Kidney (tissue), 14 donors: ENCODE data around the gene EXOC2. TPM values are rescaled to one million over a fixed set of nuclear protein-coding genes. Genes with fewer than 3 reads are reported as not detected.

ENCODE experiments used
- DNase-seq, 5 donors: peaks; one replicate each; pipeline ENCODE4 v3.0.0-alpha.2; 2013 to 2020
- FAIRE-seq: peaks from 2 replicates; lab custom pipeline; 2012; peaks lifted over from hg19 to GRCh38; lab: Jason Lieb, UNC
- H3K27ac ChIP-seq, 2 donors: one replicate each; pipeline ENCODE4 v1.7.0; 2013; ENCODE audit warnings: low read depth in 2 of 2, low read length in 2 of 2, inconsistent platforms in 1 of 2
- H3K27me3 ChIP-seq: one replicate; pipeline ENCODE4 v1.7.1; 2013; ENCODE audit warnings: low read length, inconsistent platforms; ENCODE audit not compliant: control insufficient read depth, insufficient read depth
- H3K36me3 ChIP-seq, 3 donors: one replicate each; pipeline versions ENCODE4 v1.7.0 to v1.7.1; 2013; ENCODE audit warnings: low read length in 3 of 3, control low read depth in 1 of 3, inconsistent platforms in 1 of 3; ENCODE audit not compliant: insufficient read depth in 3 of 3, control insufficient read depth in 2 of 3
- H3K4me1 ChIP-seq, 3 donors: one replicate each; pipeline versions ENCODE4 v1.7.0 to v1.7.1; 2013; ENCODE audit warnings: low read length in 3 of 3, inconsistent platforms in 1 of 3, low read depth in 1 of 3; ENCODE audit not compliant: control insufficient read depth in 2 of 3, insufficient read depth in 2 of 3
- H3K4me3 ChIP-seq, 3 donors: one replicate each; pipeline versions ENCODE4 v1.7.0 to v1.8.1; 2013; ENCODE audit warnings: low read length in 3 of 3, control low read depth in 1 of 3, inconsistent platforms in 1 of 3
- H3K9ac ChIP-seq, 3 donors: one replicate each; pipeline versions ENCODE4 v1.7.0 to v1.7.1; 2013; ENCODE audit warnings: low read length in 3 of 3, control low read depth in 1 of 3, inconsistent platforms in 1 of 3
- H3K9me3 ChIP-seq, 3 donors: one replicate each; pipeline versions ENCODE4 v1.7.0 to v1.7.1; 2013; ENCODE audit warnings: low read length in 3 of 3, control low read depth in 1 of 3, inconsistent platforms in 1 of 3; ENCODE audit not compliant: control insufficient read depth in 2 of 3, insufficient read depth in 1 of 3
- CTCF ChIP-seq: IDR thresholded peaks from 3 replicates; pipeline ENCODE4 v1.5.1; 2012; ENCODE audit warnings: mild to moderate bottlenecking, moderate library complexity, borderline replicate concordance; ENCODE audit not compliant: insufficient read depth; ENCODE audit errors: extremely low read depth
- intact Hi-C: fragments of 100-400 bp; cut with DNase I; formaldehyde crosslinking; loops from one replicate; pipeline ENCODE4 v1.11.1; 2022
- polyA plus RNA-seq: library from polyadenylated mRNA; stranded (reverse); fragments of 350-450 nt; fragmentation: Illumina TruSeq; extraction: RNeasy Lipid Tissue Mini Kit (QIAGEN cat#74804); gene quantifications from one replicate; pipeline ENCODE4 v1.2.3, GENCODE V29; 2014; ENCODE audit warnings: low read depth, low replicate concordance; ENCODE audit not compliant: insufficient read depth
- total RNA-seq: library from RNA; stranded (reverse); fragmentation: NEBNext Ultra II Directional; extraction: Animal tissue kit (Norgen Biotek cat#: 25700); gene quantifications from one replicate; pipeline ENCODE4 v1.2.1, GENCODE V29; 2021
- donor health status: control.
- donor health status: control.
- donor health status: control.
- donor health status: control.
- donor health status: control.
- donor health status: DM: yes; HTN: yes; CAD: no.
- donor health status: Normal renal cell carcinoma (clear cell type).

EXOC2 gene
- total and polyA plus RNA-seq, 2 donors from 2014 or later: 8.6 to 21.7 TPM

- Histone ChIP-seq H3K27ac (no peak overlapping the region), H3K27me3 (peaks cover 3% of the 10 kb centered on the region), H3K36me3 (no peaks in the 10 kb centered on the region), H3K9me3 (peaks cover 0 to under 1% (median 0%) of the 10 kb centered on the region in 3 donors), H3K4me3 (no peak overlapping the region), H3K4me1 (no peaks in the 10 kb centered on the region), H3K9ac (no peak overlapping the region)
- peak in 1 of 5 donors; percentile 16 for DNase-seq
- intact Hi-C loops: no loop called here
- TF ChIP-seq CTCF: no peak
- FAIRE-seq: no peak
These were observed 9.0 kb upstream of the EXOC2 start for GRCh38 chr6:701700-702479.

- intact Hi-C loops: no loop called here
- Histone ChIP-seq H3K9ac (no peak overlapping the region), H3K27me3 (no peaks in the 10 kb centered on the region), H3K27ac (no peak overlapping the region), H3K9me3 (no peaks in the 10 kb centered on the region), H3K4me3 (no peak overlapping the region), H3K36me3 (no peaks in the 10 kb centered on the region), H3K4me1 (no peaks in the 10 kb centered on the region)
- no peak for FAIRE-seq
- no peak for DNase-seq
- no peak for TF ChIP-seq CTCF
These were observed 8.3 kb upstream of the EXOC2 start for GRCh38 chr6:701215-701614.

- Histone ChIP-seq H3K9ac (no peak overlapping the region), H3K9me3 (no peaks in the 10 kb centered on the region), H3K4me1 (no peaks in the 10 kb centered on the region), H3K27ac (no peak overlapping the region), H3K36me3 (no peaks in the 10 kb centered on the region), H3K27me3 (no peaks in the 10 kb centered on the region), H3K4me3 (no peak overlapping the region)
- FAIRE-seq (no peak), DNase-seq (no peak)
- TF ChIP-seq CTCF: no peak
- intact Hi-C loops: no loop called here
These were observed 7.6 kb upstream of the EXOC2 start for GRCh38 chr6:700490-700889.
